Measurements from ENCODE around the gene IRAK3.

The IRAK3 gene

GRCh38 chr12:66162701-66163100, 26.3 kb upstream of the IRAK3 start:
- no peak for ATAC-seq
- TF ChIP-seq PPARA (CRISPR knock-in tag; IDR thresholded peaks at IDR 0.05; ENCODE audit: borderline replicate concordance) (no peak), RARB (CRISPR knock-in tag; IDR thresholded peaks at IDR 0.05) (no peak), ZNF565 (CRISPR knock-in tag; conservative IDR thresholded peaks at IDR 0.05; ENCODE audit: low read depth) (no peak), TSHZ2 (CRISPR knock-in tag; IDR thresholded peaks at IDR 0.05) (no peak), ISL1 (CRISPR knock-in tag; IDR thresholded peaks at IDR 0.05) (no peak), GLIS3 (CRISPR knock-in tag; IDR thresholded peaks at IDR 0.05) (no peak), CSDC2 (CRISPR knock-in tag; IDR thresholded peaks at IDR 0.05) (no peak), TCF4 (CRISPR knock-in tag; IDR thresholded peaks at IDR 0.05; ENCODE audit: borderline replicate concordance) (no peak), PATZ1 (CRISPR knock-in tag; IDR thresholded peaks at IDR 0.05; ENCODE audit: borderline replicate concordance) (no peak), ZNF70 (CRISPR knock-in tag; IDR thresholded peaks at IDR 0.05) (no peak), ZNF8 (CRISPR knock-in tag; IDR thresholded peaks at IDR 0.05) (no peak), BACH2 (CRISPR knock-in tag; IDR thresholded peaks at IDR 0.05; ENCODE audit: borderline replicate concordance) (no peak), POU6F1 (CRISPR knock-in tag; IDR thresholded peaks at IDR 0.05; ENCODE audit: borderline replicate concordance, low read depth) (no peak), ZFP30 (CRISPR knock-in tag; IDR thresholded peaks at IDR 0.05) (no peak), CSRNP3 (CRISPR knock-in tag; IDR thresholded peaks at IDR 0.05) (no peak), ESRRG (CRISPR knock-in tag; IDR thresholded peaks at IDR 0.05) (no peak), CREB5 (CRISPR knock-in tag; IDR thresholded peaks at IDR 0.05; ENCODE audit: low read depth) (no peak), SNAI2 (CRISPR knock-in tag; IDR thresholded peaks at IDR 0.05) (no peak)

- ATAC-seq = no peak
- TF ChIP-seq TCF4 (CRISPR knock-in tag; IDR thresholded peaks at IDR 0.05; ENCODE audit: borderline replicate concordance) (no peak), ESRRG (CRISPR knock-in tag; IDR thresholded peaks at IDR 0.05) (no peak), ZNF565 (CRISPR knock-in tag; conservative IDR thresholded peaks at IDR 0.05; ENCODE audit: low read depth) (no peak), PPARA (CRISPR knock-in tag; IDR thresholded peaks at IDR 0.05; ENCODE audit: borderline replicate concordance) (no peak), TOX (CRISPR knock-in tag; IDR thresholded peaks at IDR 0.05; ENCODE audit: borderline replicate concordance) (no peak), RARB (CRISPR knock-in tag; IDR thresholded peaks at IDR 0.05) (no peak), ISL1 (CRISPR knock-in tag; IDR thresholded peaks at IDR 0.05) (no peak), ARNTL (CRISPR knock-in tag; IDR thresholded peaks at IDR 0.05; ENCODE audit: borderline replicate concordance, low read depth) (no peak)
Observed at GRCh38 chr12:66163289-66163688, 25.7 kb upstream of the IRAK3 start.

GRCh38 chr12:66164349-66164821, 24.6 kb upstream of the IRAK3 start:
- ATAC-seq = no peak

More at GRCh38 chr12:66164349-66164821, 24.6 kb upstream of the IRAK3 start:
- no peak for TF ChIP-seq GLIS3 (CRISPR knock-in tag; IDR thresholded peaks at IDR 0.05)
